Lower leg skin (tissue), 3 donors: ENCODE measurements around the gene TMEM62.

ENCODE experiments used
- CTCF ChIP-seq, 3 donors: fragments of 450-650 bp; IDR thresholded peaks; one replicate each; pipeline ENCODE4 v1.5.1; 2016; ENCODE audit warnings: antibody characterized with exemption in 3 of 3, mild to moderate bottlenecking in 3 of 3, moderate library complexity in 2 of 3
- POLR2A ChIP-seq, 2 donors: fragments of 450-650 bp; IDR thresholded peaks; one replicate each; pipeline ENCODE4 v1.6.1; 2016 to 2017; ENCODE audit warnings: antibody characterized with exemption in 2 of 2, mild to moderate bottlenecking in 1 of 2, moderate library complexity in 1 of 2

- no peak for TF ChIP-seq CTCF (IDR thresholded peaks at IDR 0.05)
- TF ChIP-seq POLR2A (IDR thresholded peaks at IDR 0.05), result no peak
These were observed 36.5 kb downstream of the TMEM62 start for GRCh38 chr15:43169888-43170287.
